H1 (cell line): ENCODE results near the gene LCN15.

Source experiments
- EP300 ChIP-seq, 2 experiments: IDR thresholded peaks; 1 replicate in 1 of 2; 2 replicates in 1 of 2; pipeline ENCODE4 v1.6.1; 2011 to 2012; ENCODE audit warnings: low read depth in 2 of 2, low read length in 2 of 2, mild to moderate bottlenecking in 2 of 2, borderline replicate concordance in 1 of 2, inconsistent platforms in 1 of 2, moderate library complexity in 1 of 2
- POLR2A ChIP-seq, 2 experiments: IDR thresholded peaks; 1 replicate in 1 of 2; 2 replicates in 1 of 2; pipeline ENCODE4 v1.6.1; 2011; ENCODE audit warnings: low read depth in 2 of 2, low read length in 2 of 2, mild to moderate bottlenecking in 2 of 2; ENCODE audit errors: control extremely low read depth in 1 of 2
- SIRT6 ChIP-seq: IDR thresholded peaks from one replicate; pipeline ENCODE4 v1.7.1; 2012; ENCODE audit warnings: low read length, inconsistent platforms
- SIX5 ChIP-seq: IDR thresholded peaks from 2 replicates; pipeline ENCODE4 v1.6.1; 2011; ENCODE audit warnings: mild to moderate bottlenecking, low read depth, low read length
- TAF1 ChIP-seq: IDR thresholded peaks from 2 replicates; pipeline ENCODE4 v1.6.1; 2011; ENCODE audit warnings: mild to moderate bottlenecking, low read depth, low read length
- TF ChIP-seq, protein P1 (sequence below), 3 experiments: IDR thresholded peaks; 1 replicate in 2 of 3; 2 replicates in 1 of 3; pipeline versions ENCODE4 v1.5.1 to v1.6.1; 2011; ENCODE audit warnings: low read length in 3 of 3, mild to moderate bottlenecking in 3 of 3, inconsistent platforms in 2 of 3, low read depth in 1 of 3, moderate library complexity in 1 of 3; ENCODE audit not compliant: insufficient read depth in 1 of 3; ENCODE audit errors: control extremely low read depth in 1 of 3

DNA sequence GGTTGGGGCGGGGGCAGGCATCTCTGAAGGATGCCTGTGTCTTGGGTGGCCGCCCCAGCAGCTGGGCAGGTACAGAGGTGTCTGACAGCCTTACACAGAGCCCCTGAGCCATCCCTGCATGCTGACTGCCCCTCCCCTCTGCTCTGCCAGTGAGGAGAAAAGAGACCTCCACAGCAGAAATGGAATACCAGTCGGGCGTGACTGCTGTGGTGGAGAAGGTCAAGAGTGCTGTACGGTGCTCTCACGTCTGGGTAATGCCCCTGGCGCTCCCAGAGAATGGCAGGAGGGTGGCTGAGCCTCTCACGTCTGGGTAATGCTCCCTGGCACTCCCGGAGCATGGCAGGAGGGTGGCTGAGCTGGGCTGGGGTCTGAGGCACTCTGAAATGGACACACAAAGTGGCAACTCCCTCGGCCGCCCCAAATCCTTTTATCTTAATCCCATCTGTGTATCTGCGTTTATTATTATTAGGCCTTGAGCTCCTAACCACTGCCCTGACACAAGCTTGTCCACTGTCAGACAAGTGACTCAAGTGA lies 41.0 kb upstream of the LCN15 start:
- TF ChIP-seq, protein P1, sequence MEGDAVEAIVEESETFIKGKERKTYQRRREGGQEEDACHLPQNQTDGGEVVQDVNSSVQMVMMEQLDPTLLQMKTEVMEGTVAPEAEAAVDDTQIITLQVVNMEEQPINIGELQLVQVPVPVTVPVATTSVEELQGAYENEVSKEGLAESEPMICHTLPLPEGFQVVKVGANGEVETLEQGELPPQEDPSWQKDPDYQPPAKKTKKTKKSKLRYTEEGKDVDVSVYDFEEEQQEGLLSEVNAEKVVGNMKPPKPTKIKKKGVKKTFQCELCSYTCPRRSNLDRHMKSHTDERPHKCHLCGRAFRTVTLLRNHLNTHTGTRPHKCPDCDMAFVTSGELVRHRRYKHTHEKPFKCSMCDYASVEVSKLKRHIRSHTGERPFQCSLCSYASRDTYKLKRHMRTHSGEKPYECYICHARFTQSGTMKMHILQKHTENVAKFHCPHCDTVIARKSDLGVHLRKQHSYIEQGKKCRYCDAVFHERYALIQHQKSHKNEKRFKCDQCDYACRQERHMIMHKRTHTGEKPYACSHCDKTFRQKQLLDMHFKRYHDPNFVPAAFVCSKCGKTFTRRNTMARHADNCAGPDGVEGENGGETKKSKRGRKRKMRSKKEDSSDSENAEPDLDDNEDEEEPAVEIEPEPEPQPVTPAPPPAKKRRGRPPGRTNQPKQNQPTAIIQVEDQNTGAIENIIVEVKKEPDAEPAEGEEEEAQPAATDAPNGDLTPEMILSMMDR (IDR thresholded peaks at IDR 0.05; ENCODE audit: control extremely low read depth in 1 of 3, insufficient read depth in 1 of 3, low read depth in 1 of 3, low read length in 3 of 3), result no peak
- TF ChIP-seq POLR2A (IDR thresholded peaks at IDR 0.05; ENCODE audit: control extremely low read depth in 1 of 2, low read depth in 2 of 2, low read length in 2 of 2) (no peak), EP300 (IDR thresholded peaks at IDR 0.05; ENCODE audit: borderline replicate concordance in 1 of 2, low read depth in 2 of 2, low read length in 2 of 2) (no peak), SIRT6 (no peak), TAF1 (no peak), SIX5 (no peak)
